DOHH2 (cell line): Measurements from ENCODE around the gene THEMIS2.

Experiments used
- H3F3A ChIP-seq: fragments of 200-600 bp; sonication (generic), shearing (Covaris generic); 2 replicates; pipeline ENCODE4 v1.6.0; 2016; ENCODE audit warnings: antibody characterized with exemption, mild to moderate bottlenecking; ENCODE audit not compliant: control insufficient read depth, insufficient read depth
- H3K27ac ChIP-seq: fragments of 200-600 bp; sonication (generic); 2 replicates; pipeline ENCODE4 v1.5.1; 2014; ENCODE audit warnings: low read depth, mild to moderate bottlenecking, low read length, moderate library complexity
- H3K27me3 ChIP-seq: fragments of 200-600 bp; sonication (generic); 2 replicates; pipeline ENCODE4 v1.6.1; 2014; ENCODE audit warnings: mild to moderate bottlenecking, low read length, mixed read lengths; ENCODE audit not compliant: control insufficient read depth
- H3K36me3 ChIP-seq: fragments of 200-600 bp; sonication (generic); 2 replicates; pipeline ENCODE4 v1.6.1; 2014; ENCODE audit warnings: mild to moderate bottlenecking, low read length, moderate library complexity, mixed read lengths; ENCODE audit not compliant: control insufficient read depth
- H3K4me1 ChIP-seq: fragments of 200-600 bp; sonication (generic); 2 replicates; pipeline ENCODE4 v1.6.1; 2014; ENCODE audit warnings: mild to moderate bottlenecking, low read length, mixed read lengths; ENCODE audit not compliant: control insufficient read depth
- H3K4me2 ChIP-seq: fragments of 200-600 bp; sonication (generic); 2 replicates; pipeline ENCODE4 v1.6.0; 2014; ENCODE audit warnings: mild to moderate bottlenecking, low read length, moderate library complexity
- H3K4me3 ChIP-seq: fragments of 200-600 bp; sonication (generic); 2 replicates; pipeline ENCODE4 v1.5.1; 2014; ENCODE audit warnings: mild to moderate bottlenecking, low read length, mixed read lengths
- H3K79me2 ChIP-seq: fragments of 200-600 bp; sonication (generic); 2 replicates; pipeline ENCODE4 v1.6.1; 2014; ENCODE audit warnings: mild to moderate bottlenecking, low read length, mixed read lengths; ENCODE audit not compliant: control insufficient read depth
- H3K9me2 ChIP-seq: fragments of 200-600 bp; sonication (generic); replicated peaks from 2 replicates; pipeline ENCODE4 v1.6.1; 2014; ENCODE audit warnings: mild to moderate bottlenecking, low read length, mixed read lengths; ENCODE audit not compliant: control insufficient read depth
- H3K9me3 ChIP-seq: fragments of 200-600 bp; sonication (generic); 2 replicates; pipeline ENCODE4 v1.6.1; 2014; ENCODE audit warnings: antibody characterized with exemption, low read length, mixed read lengths; ENCODE audit not compliant: control insufficient read depth, insufficient read depth
- H4K20me1 ChIP-seq: fragments of 200-600 bp; sonication (generic); 2 replicates; pipeline ENCODE4 v1.6.0; 2014; ENCODE audit warnings: low read depth, mild to moderate bottlenecking, antibody characterized with exemption, low read length, moderate library complexity; ENCODE audit not compliant: control insufficient read depth, insufficient read depth
- EZH2phosphoT487 ChIP-seq: fragments of 200-600 bp; sonication (generic); IDR thresholded peaks from 2 replicates; pipeline ENCODE4 v1.6.1; 2017; ENCODE audit warnings: borderline replicate concordance, mild to moderate bottlenecking, antibody characterized with exemption, low read length, moderate library complexity, mixed read lengths
- TF ChIP-seq, protein P1 (sequence below): fragments of 200-600 bp; sonication (generic); IDR thresholded peaks from one replicate; pipeline ENCODE4 v1.5.1; 2014; ENCODE audit warnings: antibody characterized with exemption, mild to moderate bottlenecking, low read depth, low read length; ENCODE audit not compliant: poor library complexity, severe bottlenecking

THEMIS2 gene

GRCh38 chr1:27833470-27833869 lies 38.9 kb upstream of the THEMIS2 start:
- Histone ChIP-seq H4K20me1 (peaks cover 11% of the 10 kb centered on the region; the same call in 1 of the 2 replicates), H3K9me3 (no peaks in the 10 kb centered on the region), H3F3A (peaks cover 6% of the 10 kb centered on the region; the same call in 1 of the 2 replicates), H3K36me3 (peaks cover 55% of the 10 kb centered on the region), H3K4me1 (peaks cover 24% of the 10 kb centered on the region), H3K79me2 (peaks cover 82% of the 10 kb centered on the region), H3K4me3 (no peak overlapping the region), H3K9me2 (no peaks in the 10 kb centered on the region), H3K27ac (no peak overlapping the region), H3K27me3 (no peaks in the 10 kb centered on the region), H3K4me2 (0 out of 2 replicates have a peak overlapping the region, but pooled peaks have one; percentile 2)
- TF ChIP-seq, protein P1, sequence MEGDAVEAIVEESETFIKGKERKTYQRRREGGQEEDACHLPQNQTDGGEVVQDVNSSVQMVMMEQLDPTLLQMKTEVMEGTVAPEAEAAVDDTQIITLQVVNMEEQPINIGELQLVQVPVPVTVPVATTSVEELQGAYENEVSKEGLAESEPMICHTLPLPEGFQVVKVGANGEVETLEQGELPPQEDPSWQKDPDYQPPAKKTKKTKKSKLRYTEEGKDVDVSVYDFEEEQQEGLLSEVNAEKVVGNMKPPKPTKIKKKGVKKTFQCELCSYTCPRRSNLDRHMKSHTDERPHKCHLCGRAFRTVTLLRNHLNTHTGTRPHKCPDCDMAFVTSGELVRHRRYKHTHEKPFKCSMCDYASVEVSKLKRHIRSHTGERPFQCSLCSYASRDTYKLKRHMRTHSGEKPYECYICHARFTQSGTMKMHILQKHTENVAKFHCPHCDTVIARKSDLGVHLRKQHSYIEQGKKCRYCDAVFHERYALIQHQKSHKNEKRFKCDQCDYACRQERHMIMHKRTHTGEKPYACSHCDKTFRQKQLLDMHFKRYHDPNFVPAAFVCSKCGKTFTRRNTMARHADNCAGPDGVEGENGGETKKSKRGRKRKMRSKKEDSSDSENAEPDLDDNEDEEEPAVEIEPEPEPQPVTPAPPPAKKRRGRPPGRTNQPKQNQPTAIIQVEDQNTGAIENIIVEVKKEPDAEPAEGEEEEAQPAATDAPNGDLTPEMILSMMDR: no peak
- TF ChIP-seq EZH2phosphoT487: no peak

DNA sequence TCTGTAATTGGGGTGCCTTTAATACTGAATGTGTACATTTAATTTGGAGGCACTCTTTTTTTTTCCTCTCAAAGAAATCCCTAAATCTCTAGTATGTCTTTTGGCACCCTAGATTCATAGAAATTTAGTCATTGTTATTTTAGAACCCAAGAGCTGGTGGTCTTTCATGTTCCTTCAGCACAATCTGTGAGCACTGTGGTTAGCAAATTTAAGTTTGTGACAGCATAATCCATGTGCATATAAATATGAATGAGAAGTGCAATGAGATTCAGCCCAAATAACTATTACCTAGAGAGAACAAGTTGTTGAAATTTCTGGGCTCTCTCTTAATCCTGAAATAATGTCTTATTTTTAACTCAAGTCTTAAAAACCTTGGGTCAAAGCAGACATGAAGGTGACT lies 37.3 kb upstream of the THEMIS2 start:
- peaks cover 95% of the 10 kb centered on the region for H3K79me2 ChIP-seq
- H3K9me2 ChIP-seq: no peaks in the 10 kb centered on the region
- no peak overlapping the region for H3K4me2 ChIP-seq
- peaks cover 11% of the 10 kb centered on the region; the same call in 1 of the 2 replicates for H4K20me1 ChIP-seq
- H3K36me3 ChIP-seq: peaks cover 71% of the 10 kb centered on the region
- no peaks in the 10 kb centered on the region for H3K9me3 ChIP-seq
- no peaks in the 10 kb centered on the region for H3K27me3 ChIP-seq
- no peak for TF ChIP-seq EZH2phosphoT487
- TF ChIP-seq, protein P1: no peak
- H3F3A ChIP-seq: 0 out of 2 replicates have a peak, but pooled peaks cover 2% of the 10 kb centered on the region
- no peak overlapping the region for H3K27ac ChIP-seq
- H3K4me3 ChIP-seq: no peak overlapping the region
- H3K4me1 ChIP-seq: peaks cover 19% of the 10 kb centered on the region

GRCh38 chr1:27835501-27835900 lies 36.8 kb upstream of the THEMIS2 start:
- Histone ChIP-seq H3K79me2 (peaks cover 97% of the 10 kb centered on the region), H3K4me2 (no peak overlapping the region), H3K27me3 (no peaks in the 10 kb centered on the region), H3K36me3 (peaks cover 75% of the 10 kb centered on the region), H3K4me1 (peaks cover 19% of the 10 kb centered on the region), H3F3A (0 out of 2 replicates have a peak, but pooled peaks cover 2% of the 10 kb centered on the region), H4K20me1 (peaks cover 11% of the 10 kb centered on the region; the same call in 1 of the 2 replicates), H3K4me3 (no peak overlapping the region), H3K27ac (no peak overlapping the region), H3K9me3 (no peaks in the 10 kb centered on the region), H3K9me2 (no peaks in the 10 kb centered on the region)
- TF ChIP-seq, protein P1: no peak
- no peak for TF ChIP-seq EZH2phosphoT487

DNA sequence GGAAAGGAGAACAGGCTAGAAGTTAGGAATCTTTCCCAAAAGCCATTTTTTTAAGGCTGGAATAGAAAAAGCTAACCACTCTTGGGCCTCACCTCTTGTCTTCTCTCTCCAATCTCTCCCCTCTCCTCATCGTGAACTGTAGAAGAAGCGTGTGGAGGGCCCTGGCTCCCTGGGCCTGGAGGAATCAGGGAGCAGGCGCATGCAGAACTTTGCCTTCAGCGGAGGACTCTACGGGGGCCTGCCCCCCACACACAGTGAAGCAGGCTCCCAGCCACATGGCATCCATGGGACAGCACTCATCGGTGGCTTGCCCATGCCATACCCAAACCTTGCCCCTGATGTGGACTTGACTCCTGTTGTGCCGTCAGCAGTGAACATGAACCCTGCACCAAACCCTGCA lies 22.4 kb upstream of the THEMIS2 start:
- Histone ChIP-seq H3K27ac (no peak overlapping the region), H3K79me2 (no peaks in the 10 kb centered on the region), H3K4me3 (no peak overlapping the region), H3K4me2 (no peak overlapping the region), H3K27me3 (no peaks in the 10 kb centered on the region), H3F3A (peaks cover 10% of the 10 kb centered on the region; the same call in 1 of the 2 replicates), H3K9me3 (no peaks in the 10 kb centered on the region), H3K4me1 (no peaks in the 10 kb centered on the region), H3K9me2 (no peaks in the 10 kb centered on the region), H4K20me1 (no peaks in the 10 kb centered on the region; the same call in 1 of the 2 replicates), H3K36me3 (peaks cover 59% of the 10 kb centered on the region)
- no peak for TF ChIP-seq EZH2phosphoT487
- TF ChIP-seq, protein P1: no peak
